Cardiac muscle cell (in vitro differentiated cells and primary cell): ENCODE results near the gene QSOX2. TPM values are rescaled to one million over a fixed set of nuclear protein-coding genes. Genes with fewer than 3 reads are reported as not detected.

Experiments used
- DNase-seq, 2 donors: peaks; one replicate each; pipeline versions ENCODE4 v3.0.0 to v3.0.0-alpha.2; 2010 to 2017; ENCODE audit warnings: low read depth in 1 of 2, low spot score in 1 of 2
- H3K27ac ChIP-seq: fragments of 200-600 bp; sonication (generic); 2 replicates; pipeline ENCODE4 v1.5.1; 2016
- H3K27me3 ChIP-seq: fragments of 200-600 bp; sonication (generic); 2 replicates; pipeline ENCODE4 v1.6.0; 2016; ENCODE audit warnings: control low read depth
- H3K36me3 ChIP-seq: fragments of 200-600 bp; sonication (generic); 2 replicates; pipeline ENCODE4 v1.5.1; 2016; ENCODE audit warnings: control low read depth
- H3K4me1 ChIP-seq: fragments of 200-600 bp; sonication (generic); 2 replicates; pipeline ENCODE4 v1.8.1; 2017; ENCODE audit warnings: low read depth, mild to moderate bottlenecking, mixed run types
- H3K4me3 ChIP-seq: fragments of 200-600 bp; sonication (generic); 2 replicates; pipeline ENCODE4 v1.5.1; 2016; ENCODE audit warnings: mild to moderate bottlenecking
- H3K9me3 ChIP-seq: fragments of 200-600 bp; sonication (generic); 2 replicates; pipeline ENCODE4 v1.5.1; 2017; ENCODE audit warnings: low read depth, mild to moderate bottlenecking, control low read depth
- polyA plus RNA-seq: library from polyadenylated mRNA; unstranded; fragments of >200 nt; fragmentation: Nextera tagmentation; extraction: Ambion mirVana; gene quantifications from 2 replicates; pipeline ENCODE4 v1.2.1, GENCODE V29; 2016
- total RNA-seq: library from RNA; depleted of rRNA; stranded (reverse); fragments of >200 nt; gene quantifications from 2 replicates; pipeline ENCODE4 v1.2.3, GENCODE V29; 2016
- TF ChIP-seq, protein P1 (sequence below): IDR thresholded peaks from 2 replicates; pipeline ENCODE4 v1.5.1; 2012; ENCODE audit warnings: low read depth, mild to moderate bottlenecking, low read length

The QSOX2 gene
- total and polyA plus RNA-seq, 2 experiments from 2014 or later: 1.7 to 10.5 TPM

DNA sequence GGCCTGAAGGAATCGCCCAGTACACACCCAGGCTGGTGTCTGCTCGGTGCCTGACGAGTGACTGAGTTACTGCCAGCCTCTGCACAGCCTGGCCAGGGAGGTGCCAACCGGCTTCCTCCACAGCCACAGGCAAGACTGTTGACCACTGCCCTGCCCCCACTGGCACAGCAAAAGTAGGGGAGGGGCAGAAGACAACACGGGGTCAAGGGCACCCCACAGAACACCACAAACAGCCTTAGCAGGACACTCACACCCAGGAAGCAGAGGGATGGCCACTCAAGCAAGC, 40.0 kb downstream of the QSOX2 start:
- Histone ChIP-seq H3K27me3 (peaks cover 61% of the 10 kb centered on the region), H3K36me3 (no peaks in the 10 kb centered on the region), H3K9me3 (no peaks in the 10 kb centered on the region), H3K4me1 (no peaks in the 10 kb centered on the region), H3K27ac (no peak overlapping the region), H3K4me3 (no peak overlapping the region)
- no peak for DNase-seq
- TF ChIP-seq, protein P1, sequence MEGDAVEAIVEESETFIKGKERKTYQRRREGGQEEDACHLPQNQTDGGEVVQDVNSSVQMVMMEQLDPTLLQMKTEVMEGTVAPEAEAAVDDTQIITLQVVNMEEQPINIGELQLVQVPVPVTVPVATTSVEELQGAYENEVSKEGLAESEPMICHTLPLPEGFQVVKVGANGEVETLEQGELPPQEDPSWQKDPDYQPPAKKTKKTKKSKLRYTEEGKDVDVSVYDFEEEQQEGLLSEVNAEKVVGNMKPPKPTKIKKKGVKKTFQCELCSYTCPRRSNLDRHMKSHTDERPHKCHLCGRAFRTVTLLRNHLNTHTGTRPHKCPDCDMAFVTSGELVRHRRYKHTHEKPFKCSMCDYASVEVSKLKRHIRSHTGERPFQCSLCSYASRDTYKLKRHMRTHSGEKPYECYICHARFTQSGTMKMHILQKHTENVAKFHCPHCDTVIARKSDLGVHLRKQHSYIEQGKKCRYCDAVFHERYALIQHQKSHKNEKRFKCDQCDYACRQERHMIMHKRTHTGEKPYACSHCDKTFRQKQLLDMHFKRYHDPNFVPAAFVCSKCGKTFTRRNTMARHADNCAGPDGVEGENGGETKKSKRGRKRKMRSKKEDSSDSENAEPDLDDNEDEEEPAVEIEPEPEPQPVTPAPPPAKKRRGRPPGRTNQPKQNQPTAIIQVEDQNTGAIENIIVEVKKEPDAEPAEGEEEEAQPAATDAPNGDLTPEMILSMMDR: no peak

DNA sequence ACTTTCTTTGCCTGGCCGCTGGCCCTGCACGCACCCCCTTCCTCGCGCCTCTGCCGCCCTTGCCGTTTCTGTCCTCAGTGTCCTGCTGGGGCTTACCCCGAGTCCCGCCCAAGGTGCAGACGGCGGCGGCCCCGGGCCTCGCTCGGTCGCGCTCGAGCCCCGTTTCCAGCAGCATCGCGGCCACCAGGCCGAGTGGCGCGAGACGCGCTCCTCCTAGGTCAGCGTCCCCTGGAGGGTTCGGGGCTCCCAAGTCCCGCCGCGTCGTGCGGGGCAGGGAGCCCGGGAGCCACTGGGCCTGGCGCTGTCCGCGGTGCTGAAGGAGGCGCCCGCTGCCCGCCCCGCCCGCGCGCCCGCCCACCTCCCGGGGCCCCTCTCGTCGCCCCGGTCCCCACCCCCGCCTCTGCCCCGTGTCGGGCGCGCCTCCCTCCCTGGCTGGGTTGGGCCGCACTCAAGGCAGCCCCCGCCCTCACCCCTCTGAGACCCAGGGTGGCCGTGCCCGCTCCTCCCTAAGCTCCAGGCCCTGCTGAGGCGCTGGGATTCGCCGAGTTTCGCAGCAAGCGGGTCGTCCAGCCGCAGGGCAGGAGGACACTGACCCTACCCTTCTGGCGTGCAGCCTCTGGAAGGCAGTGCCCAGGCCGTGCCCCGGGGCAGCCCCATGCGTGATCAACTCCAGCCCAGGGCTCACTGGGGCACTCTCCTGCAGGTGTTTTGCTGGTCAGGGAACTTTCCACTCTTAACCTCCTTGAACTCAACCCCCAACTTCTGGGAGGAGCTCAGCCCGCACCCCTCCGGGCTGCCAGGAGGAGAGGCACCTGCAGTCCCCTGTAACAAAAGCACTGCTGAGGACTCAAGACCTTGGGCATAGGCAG, 40.5 kb downstream of the QSOX2 start, which contains the start of gene LHX3:
LHX3 (minus strand) TSS at position 291 of the 869 bp plus-strand sequence; CDS start at position 175, 116 bp downstream.
- peaks cover 67% of the 10 kb centered on the region for H3K27me3 ChIP-seq
- H3K4me1 ChIP-seq: no peaks in the 10 kb centered on the region
- H3K36me3 ChIP-seq: no peaks in the 10 kb centered on the region
- TF ChIP-seq, protein P1: no peak
- DNase-seq: peak; percentile 20 to 90
- H3K27ac ChIP-seq: no peak within 1 kb of the TSS
- H3K4me3 ChIP-seq: no peak within 1 kb of the TSS
- H3K9me3 ChIP-seq: no peaks in the 10 kb centered on the region

DNA sequence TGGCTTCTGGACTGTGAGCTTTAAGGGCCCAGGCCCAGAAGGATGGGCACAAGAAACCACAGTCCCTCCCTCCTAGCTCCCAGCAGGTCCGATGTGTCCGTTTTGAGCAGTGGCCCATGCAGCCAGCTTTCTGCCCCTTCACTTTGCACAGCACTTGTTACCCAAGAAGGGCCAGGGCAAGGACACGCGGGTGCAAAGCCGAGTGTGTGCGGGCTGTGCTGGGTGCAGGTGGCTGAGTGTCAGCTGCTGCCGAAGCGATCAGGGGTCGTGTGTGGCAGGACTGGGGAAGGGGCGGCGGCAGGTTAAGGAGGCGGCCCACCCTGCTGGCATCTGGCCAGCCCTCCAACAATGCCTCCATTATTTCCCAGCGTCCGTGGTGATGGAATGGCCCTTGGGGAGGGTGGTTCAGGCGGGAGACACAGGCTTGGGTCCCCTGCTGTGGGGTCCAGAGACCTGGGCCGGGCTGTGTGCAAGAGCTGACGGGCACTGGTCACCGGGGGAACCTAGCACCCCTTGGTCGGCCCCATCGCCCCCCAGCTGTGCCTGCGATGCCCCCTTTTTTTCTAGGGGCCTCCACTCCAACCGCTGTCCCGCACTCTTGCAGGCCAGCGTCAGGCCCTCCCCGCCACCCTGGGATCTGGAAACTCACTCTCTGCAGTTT, 41.3 kb downstream of the QSOX2 start:
- Histone ChIP-seq H3K27me3 (peaks cover 75% of the 10 kb centered on the region), H3K27ac (no peak overlapping the region), H3K36me3 (no peaks in the 10 kb centered on the region), H3K4me3 (no peak overlapping the region), H3K9me3 (no peaks in the 10 kb centered on the region), H3K4me1 (no peaks in the 10 kb centered on the region)
- DNase-seq: no peak
- TF ChIP-seq, protein P1: no peak

DNA sequence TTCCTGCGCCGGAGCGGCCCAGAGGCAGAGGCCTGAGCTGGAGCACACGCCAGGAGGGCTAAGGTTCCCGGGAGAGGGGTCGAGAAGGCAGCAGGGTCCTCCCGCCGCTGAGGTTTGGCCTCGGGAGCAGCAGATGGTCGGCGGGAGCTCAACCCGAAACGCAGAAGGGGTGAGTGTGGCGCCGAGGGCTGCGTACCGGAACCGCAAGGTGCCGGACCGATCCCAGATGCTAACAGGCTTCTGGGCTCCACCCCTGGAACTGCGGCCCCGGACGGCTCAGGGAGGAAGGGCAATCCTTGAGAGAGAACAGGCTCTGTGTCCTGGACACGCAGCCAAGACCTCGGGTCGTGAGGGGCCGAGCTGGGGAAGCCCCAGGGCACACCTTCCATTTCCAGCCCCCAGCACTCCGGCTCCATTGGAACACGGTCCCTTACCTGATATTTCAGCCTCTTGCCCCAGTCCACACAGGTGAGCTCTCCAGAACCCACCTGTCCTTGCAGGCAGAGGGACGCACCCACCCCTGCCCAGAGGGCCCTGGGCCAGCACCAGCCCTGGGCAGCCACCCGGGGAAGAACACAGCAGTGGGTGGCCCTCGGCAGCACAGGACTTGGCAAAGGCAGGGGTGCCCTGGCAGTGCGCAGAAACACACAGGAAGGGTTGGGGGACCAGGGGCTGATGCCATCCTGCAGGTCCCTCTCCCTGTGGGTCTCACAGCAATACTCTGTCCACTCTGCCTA, 42.0 kb downstream of the QSOX2 start:
- Histone ChIP-seq H3K4me3 (no peak overlapping the region), H3K9me3 (no peaks in the 10 kb centered on the region), H3K36me3 (no peaks in the 10 kb centered on the region), H3K27ac (no peak overlapping the region), H3K4me1 (peaks cover 2% of the 10 kb centered on the region), H3K27me3 (peaks cover 82% of the 10 kb centered on the region)
- TF ChIP-seq, protein P1: no peak
- DNase-seq: no peak

DNA sequence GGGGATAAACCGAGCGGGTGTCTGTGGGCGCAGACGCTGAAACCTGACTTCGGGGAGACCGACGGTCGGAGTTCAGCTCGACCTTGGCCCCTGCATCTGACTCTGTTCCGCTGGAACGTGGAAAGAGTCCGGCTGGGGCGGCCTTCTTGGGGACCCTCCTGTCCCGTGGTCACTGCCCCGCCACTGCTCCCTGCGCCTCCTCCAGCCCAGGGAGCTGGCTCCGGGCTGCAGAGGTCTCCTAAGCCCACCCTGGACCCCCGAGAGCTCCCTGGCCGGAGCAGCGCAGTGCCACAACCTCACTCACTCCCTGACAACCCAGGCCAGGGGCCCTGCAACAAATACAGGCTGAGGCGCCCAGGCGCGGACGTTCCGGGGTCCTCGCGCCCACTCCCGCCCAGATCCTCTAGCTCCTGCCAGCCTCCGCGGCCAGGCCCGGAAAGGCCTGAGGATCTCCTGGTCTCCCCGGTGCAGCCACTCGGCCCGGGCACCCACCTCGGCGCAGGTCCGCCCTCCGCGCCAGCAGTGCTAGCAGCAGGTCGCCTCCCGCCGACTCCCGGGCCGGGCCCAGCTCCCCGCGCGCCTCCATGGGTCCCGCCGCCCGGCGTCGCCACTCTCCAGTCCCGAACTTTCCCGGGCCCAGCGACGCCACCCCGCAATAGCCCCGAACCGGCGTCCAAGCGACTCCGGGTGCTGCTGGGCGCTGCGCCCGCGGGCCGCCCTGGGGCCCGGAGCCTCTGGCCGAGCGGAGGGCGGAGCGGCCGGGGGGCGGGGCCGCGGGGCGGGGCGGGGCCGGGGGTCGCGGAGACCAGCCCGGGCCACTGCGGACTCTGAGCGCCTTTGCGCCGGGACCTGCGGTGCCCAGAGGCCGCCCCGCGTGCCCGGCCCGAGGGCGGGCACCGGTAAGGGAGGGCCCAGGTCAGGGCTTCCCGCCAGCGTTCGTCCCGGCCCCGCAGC, 42.9 kb downstream of the QSOX2 start:
- H3K27me3 ChIP-seq: peaks cover 90% of the 10 kb centered on the region
- TF ChIP-seq, protein P1: no peak
- H3K4me3 ChIP-seq: no peak overlapping the region
- H3K36me3 ChIP-seq: no peaks in the 10 kb centered on the region
- H3K27ac ChIP-seq: no peak overlapping the region
- DNase-seq: no peak
- no peaks in the 10 kb centered on the region for H3K9me3 ChIP-seq
- peaks cover 5% of the 10 kb centered on the region for H3K4me1 ChIP-seq
